RWPE1 (cell line): ENCODE data around the gene CAB39.
A peak's percentile ranks its signal among the peaks of the same experiment; 100 is the strongest.

Experiments
- CTCF ChIA-PET: fragments of 350-600 bp; sonication (Branson Sonifier 250); formaldehyde crosslinking; extraction: SDS; loops from one replicate; lab custom pipeline; 2021; lab: Yijun Ruan, JAX
- POLR2A ChIA-PET: fragments of 400-600 bp; formaldehyde crosslinking; extraction: SDS; loops from one replicate; lab custom pipeline; 2020; ENCODE audit warnings: antibody characterized with exemption; ENCODE audit not compliant: low non-redundant PET; lab: Yijun Ruan, JAX
- DNase-seq: peaks from one replicate; pipeline ENCODE4 v3.0.0; 2012; ENCODE audit warnings: low spot score
- H3K27ac ChIP-seq: fragments of 450-650 bp; 2 replicates; pipeline ENCODE4 v1.5.1; 2017
- CTCF ChIP-seq: fragments of 450-650 bp; conservative IDR thresholded peaks from 2 replicates; pipeline ENCODE4 v1.5.1; 2017; ENCODE audit warnings: low read depth, mild to moderate bottlenecking

Gene CAB39

GRCh38 chr2:230787101-230787500 is 74.5 kb downstream of the CAB39 start:
- DNase-seq, result no peak
- ChIA-PET CTCF (interaction anchor here (0.6 kb wide), 1 partner anchor 75 kb away, joined by 3 read pairs; no protein-coding TSS in a partner anchor), POLR2A (no interaction called here)
- H3K27ac ChIP-seq, result no peak overlapping the region
- TF ChIP-seq CTCF, result no peak

GRCh38 chr2:230788554-230789175 is 76.0 kb downstream of the CAB39 start:
- ChIA-PET CTCF (no interaction called here), POLR2A (no interaction called here)
- TF ChIP-seq CTCF, result no peak
- no peak for DNase-seq
- H3K27ac ChIP-seq, result no peak overlapping the region

- ChIA-PET CTCF (interaction anchor here (0.6 to 0.8 kb wide), 2 partner anchors 16 to 32 kb away, joined by 3 read pairs; no protein-coding TSS in a partner anchor), POLR2A (no interaction called here)
- no peak for DNase-seq
- no peak overlapping the region for H3K27ac ChIP-seq
- TF ChIP-seq CTCF, result no peak
Measured at GRCh38 chr2:230790981-230791380, 78.3 kb downstream of the CAB39 start.

GRCh38 chr2:230793572-230794359 is 81.1 kb downstream of the CAB39 start:
- peak; percentile 88 for DNase-seq
- no peak for TF ChIP-seq CTCF
- H3K27ac ChIP-seq, result peak overlapping the region; percentile 93
- POLR2A ChIA-PET, result no interaction called here
- CTCF ChIA-PET, result no interaction called here

- peak overlapping the region; percentile 93 for H3K27ac ChIP-seq
- no peak for DNase-seq
- no peak for TF ChIP-seq CTCF
- POLR2A ChIA-PET, result no interaction called here
- CTCF ChIA-PET, result no interaction called here
Measured at GRCh38 chr2:230794497-230794896, 81.9 kb downstream of the CAB39 start.

- TF ChIP-seq CTCF, result no peak
- DNase-seq, result no peak
- ChIA-PET POLR2A (no interaction called here), CTCF (interaction anchor here (0.6 to 0.7 kb wide), 2 partner anchors 14 to 23 kb away, joined by 3 to 5 read pairs; no protein-coding TSS in a partner anchor)
- no peak overlapping the region for H3K27ac ChIP-seq
Measured at GRCh38 chr2:230795856-230796255, 83.2 kb downstream of the CAB39 start.
